ACC112 (cell line): ENCODE data around the gene NFIB.

ENCODE experiments used
- H2AFZ ChIP-seq: fragments of 200-600 bp; sonication (generic); one replicate; pipeline ENCODE4 v1.6.0; 2017; ENCODE audit warnings: antibody characterized with exemption, low read length; ENCODE audit not compliant: unreplicated experiment
- H3K27ac ChIP-seq: fragments of 200-600 bp; sonication (generic); 2 replicates; pipeline ENCODE4 v1.5.1; 2014; ENCODE audit warnings: low read depth, mild to moderate bottlenecking, antibody characterized with exemption, low read length, moderate library complexity
- H3K27me3 ChIP-seq: fragments of 200-600 bp; sonication (generic); 2 replicates; pipeline ENCODE4 v1.6.1; 2014; ENCODE audit warnings: mild to moderate bottlenecking, antibody characterized with exemption, low read length, moderate library complexity, mixed read lengths; ENCODE audit not compliant: insufficient read depth
- H3K36me3 ChIP-seq: fragments of 200-600 bp; sonication (generic); 2 replicates; pipeline ENCODE4 v1.6.1; 2016; ENCODE audit warnings: mild to moderate bottlenecking, antibody characterized with exemption, low read length, moderate library complexity, mixed read lengths; ENCODE audit not compliant: insufficient read depth
- H3K4me1 ChIP-seq: fragments of 200-600 bp; sonication (generic); one replicate; pipeline ENCODE4 v1.6.1; 2016; ENCODE audit warnings: low read length, mixed read lengths; ENCODE audit not compliant: insufficient read depth, unreplicated experiment, control insufficient read depth
- H3K4me3 ChIP-seq: fragments of 200-600 bp; sonication (generic); 2 replicates; pipeline ENCODE4 v1.5.1; 2014; ENCODE audit warnings: mild to moderate bottlenecking, low read depth, low read length
- H3K79me2 ChIP-seq: fragments of 200-600 bp; sonication (generic); one replicate; pipeline ENCODE4 v1.6.0; 2016; ENCODE audit warnings: low read length; ENCODE audit not compliant: control insufficient read depth, unreplicated experiment, insufficient read depth

Gene NFIB

GRCh38 chr9:14188011-14188410 is 125.9 kb downstream of the NFIB start:
- Histone ChIP-seq H2AFZ (no peak overlapping the region), H3K4me3 (no peak overlapping the region), H3K36me3 (no peaks in the 10 kb centered on the region), H3K27me3 (no peaks in the 10 kb centered on the region), H3K79me2 (peaks cover 67% of the 10 kb centered on the region), H3K4me1 (peaks cover 31% of the 10 kb centered on the region), H3K27ac (no peak overlapping the region)

- Histone ChIP-seq H3K27ac (no peak overlapping the region), H3K4me3 (no peak overlapping the region), H3K4me1 (peaks cover 36% of the 10 kb centered on the region), H2AFZ (no peak overlapping the region), H3K79me2 (peaks cover 64% of the 10 kb centered on the region), H3K27me3 (no peaks in the 10 kb centered on the region), H3K36me3 (no peaks in the 10 kb centered on the region)
These were observed 127.8 kb downstream of the NFIB start for GRCh38 chr9:14186096-14186495.

- Histone ChIP-seq H3K27ac (no peak overlapping the region), H3K79me2 (peaks cover 64% of the 10 kb centered on the region), H3K36me3 (no peaks in the 10 kb centered on the region), H3K4me3 (no peak overlapping the region), H2AFZ (no peak overlapping the region), H3K27me3 (no peaks in the 10 kb centered on the region), H3K4me1 (peaks cover 37% of the 10 kb centered on the region)
These were observed 128.9 kb downstream of the NFIB start for GRCh38 chr9:14185016-14185415.

GRCh38 chr9:14183001-14183400 is 130.9 kb downstream of the NFIB start:
- no peak overlapping the region for H3K27ac ChIP-seq

GRCh38 chr9:14180960-14181537 is 132.9 kb downstream of the NFIB start:
- peak overlapping the region; percentile 66 for H2AFZ ChIP-seq
- H3K4me3 ChIP-seq: peak overlapping the region; percentile 69
- H3K27ac ChIP-seq: peak overlapping the region; percentile 56
- peaks cover 36% of the 10 kb centered on the region for H3K4me1 ChIP-seq
- peaks cover 37% of the 10 kb centered on the region for H3K79me2 ChIP-seq
- H3K36me3 ChIP-seq: peaks cover 6% of the 10 kb centered on the region; the same call in 1 of the 2 replicates
- H3K27me3 ChIP-seq: no peaks in the 10 kb centered on the region

More at GRCh38 chr9:14183001-14183400, 130.9 kb downstream of the NFIB start:
- Histone ChIP-seq H2AFZ (no peak overlapping the region), H3K27me3 (no peaks in the 10 kb centered on the region), H3K4me3 (no peak overlapping the region), H3K4me1 (peaks cover 42% of the 10 kb centered on the region), H3K79me2 (peaks cover 55% of the 10 kb centered on the region), H3K36me3 (no peaks in the 10 kb centered on the region)

- Histone ChIP-seq H3K27ac (no peak overlapping the region; the same call in 1 of the 2 replicates), H3K4me3 (peak overlapping the region; percentile 69), H3K79me2 (peaks cover 32% of the 10 kb centered on the region), H3K36me3 (peaks cover 11% of the 10 kb centered on the region; the same call in 1 of the 2 replicates), H3K27me3 (no peaks in the 10 kb centered on the region), H3K4me1 (peaks cover 36% of the 10 kb centered on the region), H2AFZ (no peak overlapping the region)
These were observed 133.6 kb downstream of the NFIB start for GRCh38 chr9:14180093-14180959.

- Histone ChIP-seq H3K79me2 (peaks cover 29% of the 10 kb centered on the region), H3K36me3 (peaks cover 11% of the 10 kb centered on the region; the same call in 1 of the 2 replicates), H3K4me1 (peaks cover 36% of the 10 kb centered on the region), H2AFZ (no peak overlapping the region), H3K27me3 (no peaks in the 10 kb centered on the region), H3K27ac (no peak overlapping the region), H3K4me3 (no peak overlapping the region)
These were observed 134.5 kb downstream of the NFIB start for GRCh38 chr9:14179449-14179848.

- Histone ChIP-seq H3K4me1 (peaks cover 32% of the 10 kb centered on the region), H2AFZ (no peak overlapping the region), H3K79me2 (peaks cover 10% of the 10 kb centered on the region), H3K27me3 (no peaks in the 10 kb centered on the region), H3K27ac (no peak overlapping the region), H3K36me3 (peaks cover 11% of the 10 kb centered on the region; the same call in 1 of the 2 replicates), H3K4me3 (no peak overlapping the region)
These were observed 138.2 kb downstream of the NFIB start for GRCh38 chr9:14175778-14176177.

- Histone ChIP-seq H3K27me3 (no peaks in the 10 kb centered on the region), H3K27ac (no peak overlapping the region), H3K4me3 (no peak overlapping the region), H3K36me3 (peaks cover 11% of the 10 kb centered on the region; the same call in 1 of the 2 replicates), H3K79me2 (peaks cover 8% of the 10 kb centered on the region), H2AFZ (no peak overlapping the region), H3K4me1 (peaks cover 16% of the 10 kb centered on the region)
These were observed 140.2 kb downstream of the NFIB start for GRCh38 chr9:14173713-14174112.

- peaks cover 8% of the 10 kb centered on the region for H3K79me2 ChIP-seq
- peak overlapping the region; percentile 46 for H3K27ac ChIP-seq
- no peak overlapping the region for H3K4me3 ChIP-seq
- H3K4me1 ChIP-seq: peaks cover 17% of the 10 kb centered on the region
- H3K36me3 ChIP-seq: 0 out of 2 replicates have a peak, but pooled peaks cover 5% of the 10 kb centered on the region
- no peak overlapping the region for H2AFZ ChIP-seq
- H3K27me3 ChIP-seq: no peaks in the 10 kb centered on the region
These were observed 142.9 kb downstream of the NFIB start for GRCh38 chr9:14170973-14171596.
